ENCODE data around the gene NTN1.

GRCh38 chr17:9175700-9176467 is 154.6 kb downstream of the NTN1 start:
- no peak for TF ChIP-seq CTCF (IDR thresholded peaks at IDR 0.05)
- no peak for TF ChIP-seq POLR2A (IDR thresholded peaks at IDR 0.05)
